Fibroblast of mammary gland (primary cell): Measurements from ENCODE around the gene ZNF274.
A peak's percentile ranks its signal among the peaks of the same experiment; 100 is the strongest.
"Not testable (repeated sequence)": the region's sequence is repeated elsewhere in the genome, so short reads cannot be mapped to it uniquely, and the experiment has no call there.

Source experiments
- DNase-seq: peaks from one replicate; pipeline ENCODE4 v3.0.0-alpha.2; 2010; ENCODE audit warnings: low read depth
- H3K4me3 ChIP-seq: 2 replicates; pipeline ENCODE4 v1.5.1; 2011; ENCODE audit warnings: low read depth, mild to moderate bottlenecking, low read length, moderate library complexity; ENCODE audit not compliant: control insufficient read depth
- CTCF ChIP-seq: conservative IDR thresholded peaks from 2 replicates; pipeline ENCODE4 v1.5.1; 2011; ENCODE audit warnings: low read depth, low read length, inconsistent platforms; ENCODE audit not compliant: control insufficient read depth, insufficient read depth

Gene ZNF274

GRCh38 chr19:58182989-58183816 is at the start of gene ZNF274:
TSS of gene ZNF274 (plus strand) at chr19:58183061. CDS start at chr19:58183966, 905 bp downstream.
- DNase-seq = peak; percentile 96
- peak within 1 kb of the TSS; percentile 80 for H3K4me3 ChIP-seq
- no peak for TF ChIP-seq CTCF

- no peak for TF ChIP-seq CTCF
Measured at GRCh38 chr19:58134244-58134643, 48.6 kb upstream of the ZNF274 start.

GRCh38 chr19:58145849-58146248 is 37.0 kb upstream of the ZNF274 start:
- H3K4me3 ChIP-seq = no peak overlapping the region
- TF ChIP-seq CTCF = no peak
- no peak for DNase-seq

More at GRCh38 chr19:58134244-58134643, 48.6 kb upstream of the ZNF274 start:
- no peak overlapping the region for H3K4me3 ChIP-seq
- no peak for DNase-seq

- H3K4me3 ChIP-seq, DNase-seq: not testable (repeated sequence)
Measured at GRCh38 chr19:58147475-58147874, 35.4 kb upstream of the ZNF274 start.

- peak within 1 kb of the TSS; percentile 87 for H3K4me3 ChIP-seq
Measured at GRCh38 chr19:58150328-58150921, 32.4 kb upstream of the ZNF274 start, which contains the start of gene ZNF329. TSS of gene ZNF329 (minus strand) at chr19:58150789. CDS start at chr19:58129503, 21,286 bp downstream.

GRCh38 chr19:58153386-58153785 is 29.5 kb upstream of the ZNF274 start:
- H3K4me3 ChIP-seq = no peak overlapping the region
- DNase-seq = no peak
- no peak for TF ChIP-seq CTCF

More at GRCh38 chr19:58150328-58150921, 32.4 kb upstream of the ZNF274 start, which contains the start of gene ZNF329:
- peak; percentile 76 for DNase-seq
- TF ChIP-seq CTCF = no peak

- no peak for TF ChIP-seq CTCF
Measured at GRCh38 chr19:58154287-58154678, 28.6 kb upstream of the ZNF274 start.

More at GRCh38 chr19:58154287-58154678, 28.6 kb upstream of the ZNF274 start:
- peak; percentile 55 for DNase-seq
- H3K4me3 ChIP-seq = peak overlapping the region; percentile 75
